Mesodermal cell (in vitro differentiated cells): ENCODE measurements around the gene LINGO3.
A peak's percentile ranks its signal among the peaks of the same experiment; 100 is the strongest.

Source experiments
- H3K27ac ChIP-seq: 2 replicates; pipeline ENCODE4 v1.7.0; 2013; ENCODE audit warnings: mild to moderate bottlenecking, low read depth, low read length, moderate library complexity; ENCODE audit not compliant: severe bottlenecking
- H3K36me3 ChIP-seq: 2 replicates; pipeline ENCODE4 v1.7.1; 2013; ENCODE audit warnings: mild to moderate bottlenecking, low read length, moderate library complexity; ENCODE audit not compliant: control insufficient read depth, insufficient read depth
- H3K4me1 ChIP-seq: one replicate; pipeline ENCODE4 v1.7.1; 2013; ENCODE audit warnings: mild to moderate bottlenecking, low read length; ENCODE audit not compliant: insufficient read depth, control insufficient read depth, poor library complexity, severe bottlenecking
- H3K4me3 ChIP-seq: 2 replicates; pipeline ENCODE4 v1.7.0; 2013; ENCODE audit warnings: low read length, control low read depth, mild to moderate bottlenecking; ENCODE audit not compliant: insufficient read depth, poor library complexity, severe bottlenecking; ENCODE audit errors: extremely low read depth
- H3K9me3 ChIP-seq: 2 replicates; pipeline ENCODE4 v1.7.1; 2013; ENCODE audit warnings: mild to moderate bottlenecking, low read length, moderate library complexity; ENCODE audit not compliant: control insufficient read depth
- WGBS, 2 experiments: methylation state at CpG; one replicate each; pipeline ENCODE4 v1.1.5; 2013; ENCODE audit warnings: missing lambda C conversion rate in 2 of 2; ENCODE audit not compliant: insufficient coverage in 2 of 2; 5-methylcytosine and 5-hydroxymethylcytosine counted together

Gene LINGO3

GRCh38 chr19:2269244-2270156 is 38.5 kb downstream of the LINGO3 start:
- Histone ChIP-seq H3K36me3 (peaks cover 36% of the 10 kb centered on the region), H3K9me3 (no peaks in the 10 kb centered on the region), H3K27ac (peak overlapping the region; percentile 83), H3K4me3 (peak overlapping the region; percentile 100), H3K4me1 (peaks cover 22% of the 10 kb centered on the region)
- WGBS, 2 experiments: 0% methylated on average over 54 to 69 of the region's 103 CpGs

DNA sequence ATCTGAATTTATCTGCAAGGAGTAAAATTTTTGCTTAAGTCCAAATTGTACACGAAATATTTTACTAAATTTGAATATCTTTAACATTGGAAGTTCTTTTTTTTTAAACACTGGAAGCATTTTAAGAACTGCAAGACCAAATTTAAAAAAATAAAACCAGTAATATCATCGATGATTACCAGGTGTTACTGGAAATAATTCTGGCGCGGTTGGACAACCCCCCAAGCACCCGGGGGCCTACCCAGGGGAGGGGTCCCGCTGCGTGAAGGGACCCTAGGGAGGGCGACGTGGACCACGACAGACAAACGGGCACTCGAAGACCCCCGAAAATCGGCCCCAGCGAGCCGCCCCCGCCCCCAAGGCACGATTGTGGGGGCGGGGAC is 39.1 kb downstream of the LINGO3 start:
- Histone ChIP-seq H3K4me1 (peaks cover 17% of the 10 kb centered on the region), H3K9me3 (no peaks in the 10 kb centered on the region), H3K36me3 (peaks cover 30% of the 10 kb centered on the region), H3K4me3 (peak overlapping the region; percentile 100), H3K27ac (no peak overlapping the region)
- 3 to 5% methylated on average over 16 to 18 of the region's 19 CpGs for WGBS, 2 experiments

- no peaks in the 10 kb centered on the region for H3K9me3 ChIP-seq
- peaks cover 28% of the 10 kb centered on the region for H3K36me3 ChIP-seq
- H3K4me1 ChIP-seq: peaks cover 15% of the 10 kb centered on the region
- peak overlapping the region; percentile 100 for H3K4me3 ChIP-seq
- 79% methylated on average over 3 of the region's 4 CpGs for WGBS, 2 experiments
- H3K27ac ChIP-seq: no peak overlapping the region
Observed at GRCh38 chr19:2268480-2268830, 39.5 kb downstream of the LINGO3 start.

DNA sequence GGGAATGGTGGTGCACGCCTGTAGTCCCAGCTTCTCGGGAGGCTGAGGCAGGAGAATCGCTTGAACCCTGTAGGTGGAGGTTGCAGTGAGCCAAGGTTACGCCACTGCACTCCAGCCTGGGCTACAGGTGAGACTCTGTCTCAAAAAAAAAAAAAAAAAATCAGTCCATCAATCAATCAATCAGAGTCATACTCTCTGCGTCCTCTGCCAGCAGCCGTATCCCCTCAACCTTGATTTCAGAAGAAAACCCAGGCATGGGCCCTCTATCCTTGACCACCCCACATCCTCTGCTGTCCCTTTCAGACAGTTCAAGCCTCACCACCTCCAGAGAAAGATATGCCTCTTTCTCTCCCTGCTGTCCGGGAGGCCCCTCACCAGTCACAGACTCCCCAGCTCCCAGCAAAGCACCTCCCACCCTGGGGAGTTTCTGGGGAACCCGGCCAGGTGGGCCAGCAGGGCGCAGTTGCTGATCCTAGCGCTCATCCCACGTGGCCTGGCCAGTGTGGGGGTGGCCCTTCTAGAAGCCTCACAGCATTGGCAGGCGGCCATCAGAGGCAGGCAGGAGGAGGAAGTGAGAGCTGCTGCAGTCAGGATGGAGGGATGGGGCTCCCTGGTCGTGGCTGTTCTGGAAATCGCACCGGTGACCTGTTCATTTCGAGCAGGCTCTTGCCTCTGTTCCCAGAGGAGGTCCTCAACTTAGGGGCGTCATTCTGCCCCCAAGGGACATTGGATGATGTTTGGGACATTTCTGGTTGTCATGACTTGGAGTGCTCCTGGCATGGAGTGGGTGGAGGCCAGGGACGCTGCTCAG is 41.6 kb downstream of the LINGO3 start:
- WGBS, 2 experiments: 79 to 90% methylated on average over 11 to 14 of the region's 18 CpGs
- Histone ChIP-seq H3K4me3 (no peak overlapping the region), H3K27ac (no peak overlapping the region), H3K9me3 (no peaks in the 10 kb centered on the region), H3K36me3 (peaks cover 8% of the 10 kb centered on the region), H3K4me1 (peaks cover 5% of the 10 kb centered on the region)

- H3K9me3 ChIP-seq: no peaks in the 10 kb centered on the region
- peaks cover 3% of the 10 kb centered on the region for H3K4me1 ChIP-seq
- H3K36me3 ChIP-seq: no peaks in the 10 kb centered on the region
- no peak overlapping the region for H3K27ac ChIP-seq
- 93 to 94% methylated on average over 5 of the region's 7 CpGs for WGBS, 2 experiments
- no peak overlapping the region for H3K4me3 ChIP-seq
Observed at GRCh38 chr19:2261438-2262172, 46.3 kb downstream of the LINGO3 start.

- H3K27ac ChIP-seq: no peak overlapping the region
- WGBS, 2 experiments: 92% methylated on average over 7 to 11 of the region's 11 CpGs
- H3K4me3 ChIP-seq: no peak overlapping the region
- H3K36me3 ChIP-seq: no peaks in the 10 kb centered on the region
- H3K9me3 ChIP-seq: no peaks in the 10 kb centered on the region
- H3K4me1 ChIP-seq: no peaks in the 10 kb centered on the region
Observed at GRCh38 chr19:2260341-2260805, 47.6 kb downstream of the LINGO3 start.

- 94 to 97% methylated on average over 3 to 5 of the region's 5 CpGs for WGBS, 2 experiments
- H3K4me1 ChIP-seq: no peaks in the 10 kb centered on the region
- H3K27ac ChIP-seq: no peak overlapping the region
- H3K4me3 ChIP-seq: no peak overlapping the region
- H3K36me3 ChIP-seq: no peaks in the 10 kb centered on the region
- no peaks in the 10 kb centered on the region for H3K9me3 ChIP-seq
Observed at GRCh38 chr19:2259336-2259735, 48.6 kb downstream of the LINGO3 start.
